ENCODE measurements around the gene FAM169A. TPM values are rescaled to one million over a fixed set of nuclear protein-coding genes. Genes with fewer than 3 reads are reported as not detected.

FAM169A gene
- total RNA-seq, 1 experiment from 2014 or later, result 23.2 TPM

GRCh38 chr5:74838262-74838661, 27.9 kb downstream of the FAM169A start:
- H3K4me2 ChIP-seq (ENCODE audit: low read length), result no peak overlapping the region
- no peak for ATAC-seq
- TF ChIP-seq EZH2 (IDR thresholded peaks at IDR 0.05) (no peak), ELF1 (IDR thresholded peaks at IDR 0.05; ENCODE audit: borderline replicate concordance, low read depth) (no peak)
- H3K9me3 ChIP-seq (ENCODE audit: control insufficient read depth in 1 of 2, insufficient read depth in 1 of 2, low read depth in 1 of 2, low read length in 2 of 2), result no peaks in the 10 kb centered on the region
- DNase-seq (ENCODE audit: low read depth, low spot score), result no peak
- intact Hi-C loops (cut with micrococcal nuclease), result no loop called here
- H2AFZ ChIP-seq (ENCODE audit: low read depth, low read length, poor library complexity, severe bottlenecking), result no peak overlapping the region
- H3K9ac ChIP-seq (ENCODE audit: low read length), result no peak overlapping the region
- peaks cover 0 to 2% of the 10 kb centered on the region in 2 experiments; a peak in 2 of 4 replicates for H3K36me3 ChIP-seq (ENCODE audit: control insufficient read depth in 1 of 2, insufficient read depth in 2 of 2, low read length in 2 of 2)
- ChIA-PET RAD21 (ENCODE audit: low non-redundant PET in 1 of 2, low total read pairs in 2 of 2, uncharacterized antibody in 2 of 2, unreplicated experiment in 2 of 2) (no interaction called here), CTCF (no interaction called here), POLR2A (no interaction called here)
- H4K20me1 ChIP-seq (ENCODE audit: insufficient read depth), result no peaks in the 10 kb centered on the region
- H3K79me2 ChIP-seq (ENCODE audit: insufficient read depth, low read length), result peaks cover 10% of the 10 kb centered on the region; the same call in 1 of the 2 replicates
- H3K9me2 ChIP-seq (ENCODE audit: insufficient read depth), result no peaks in the 10 kb centered on the region
- no TSS peak for BruUV-seq (replicated peaks)
- H3K27me3 ChIP-seq (ENCODE audit: insufficient read depth, low read length), result no peaks in the 10 kb centered on the region
- H3K4me1 ChIP-seq (ENCODE audit: control insufficient read depth in 1 of 2, insufficient read depth in 2 of 2, low read length in 2 of 2), result no peaks in the 10 kb centered on the region
- H3K4me3 ChIP-seq (replicated peaks in 1 of 2; ENCODE audit: low read depth in 1 of 2, low read length in 2 of 2), result no peak overlapping the region
- no peak overlapping the region for H3K27ac ChIP-seq (ENCODE audit: low read depth, low read length)

GRCh38 chr5:74837115-74837514, 29.1 kb downstream of the FAM169A start:
- no peak overlapping the region for H3K27ac ChIP-seq (ENCODE audit: low read depth, low read length)
- DNase-seq (ENCODE audit: low read depth, low spot score), result no peak
- H3K9me2 ChIP-seq (ENCODE audit: insufficient read depth), result no peaks in the 10 kb centered on the region
- ChIA-PET POLR2A (no interaction called here), CTCF (no interaction called here), RAD21 (ENCODE audit: low non-redundant PET in 1 of 2, low total read pairs in 2 of 2, uncharacterized antibody in 2 of 2, unreplicated experiment in 2 of 2) (no interaction called here)
- no peak overlapping the region for H3K4me3 ChIP-seq (replicated peaks in 1 of 2; ENCODE audit: low read depth in 1 of 2, low read length in 2 of 2)
- no peak overlapping the region for H3K4me2 ChIP-seq (ENCODE audit: low read length)
- H3K9me3 ChIP-seq (ENCODE audit: control insufficient read depth in 1 of 2, insufficient read depth in 1 of 2, low read depth in 1 of 2, low read length in 2 of 2), result no peaks in the 10 kb centered on the region
- BruUV-seq (replicated peaks), result no TSS peak
- peaks cover 3% of the 10 kb centered on the region; the same call in 1 of the 2 replicates for H3K79me2 ChIP-seq (ENCODE audit: insufficient read depth, low read length)
- H3K4me1 ChIP-seq (ENCODE audit: control insufficient read depth in 1 of 2, insufficient read depth in 2 of 2, low read length in 2 of 2), result no peaks in the 10 kb centered on the region
- no peak overlapping the region for H3K9ac ChIP-seq (ENCODE audit: low read length)
- H3K27me3 ChIP-seq (ENCODE audit: insufficient read depth, low read length), result no peaks in the 10 kb centered on the region
- H4K20me1 ChIP-seq (ENCODE audit: insufficient read depth), result no peaks in the 10 kb centered on the region
- H3K36me3 ChIP-seq (ENCODE audit: control insufficient read depth in 1 of 2, insufficient read depth in 2 of 2, low read length in 2 of 2), result peaks cover 0 to 2% of the 10 kb centered on the region in 2 experiments; a peak in 2 of 4 replicates
- intact Hi-C loops (cut with micrococcal nuclease), result no loop called here
- H2AFZ ChIP-seq (ENCODE audit: low read depth, low read length, poor library complexity, severe bottlenecking), result no peak overlapping the region
- ATAC-seq, result no peak
- no peak for TF ChIP-seq ZNF274 (IDR thresholded peaks at IDR 0.05; ENCODE audit: low read depth, low read length)
- no peak for TF ChIP-seq ATF3 (IDR thresholded peaks at IDR 0.05)
- no peak for TF ChIP-seq ZFX (IDR thresholded peaks at IDR 0.05)
- no peak for TF ChIP-seq JUND (IDR thresholded peaks at IDR 0.05)
- no peak for TF ChIP-seq EZH2 (IDR thresholded peaks at IDR 0.05)
- no peak for TF ChIP-seq REST (IDR thresholded peaks at IDR 0.05; ENCODE audit: low read depth)
- no peak for TF ChIP-seq SP1 (IDR thresholded peaks at IDR 0.05; ENCODE audit: low read depth)
- TF ChIP-seq, protein P1, sequence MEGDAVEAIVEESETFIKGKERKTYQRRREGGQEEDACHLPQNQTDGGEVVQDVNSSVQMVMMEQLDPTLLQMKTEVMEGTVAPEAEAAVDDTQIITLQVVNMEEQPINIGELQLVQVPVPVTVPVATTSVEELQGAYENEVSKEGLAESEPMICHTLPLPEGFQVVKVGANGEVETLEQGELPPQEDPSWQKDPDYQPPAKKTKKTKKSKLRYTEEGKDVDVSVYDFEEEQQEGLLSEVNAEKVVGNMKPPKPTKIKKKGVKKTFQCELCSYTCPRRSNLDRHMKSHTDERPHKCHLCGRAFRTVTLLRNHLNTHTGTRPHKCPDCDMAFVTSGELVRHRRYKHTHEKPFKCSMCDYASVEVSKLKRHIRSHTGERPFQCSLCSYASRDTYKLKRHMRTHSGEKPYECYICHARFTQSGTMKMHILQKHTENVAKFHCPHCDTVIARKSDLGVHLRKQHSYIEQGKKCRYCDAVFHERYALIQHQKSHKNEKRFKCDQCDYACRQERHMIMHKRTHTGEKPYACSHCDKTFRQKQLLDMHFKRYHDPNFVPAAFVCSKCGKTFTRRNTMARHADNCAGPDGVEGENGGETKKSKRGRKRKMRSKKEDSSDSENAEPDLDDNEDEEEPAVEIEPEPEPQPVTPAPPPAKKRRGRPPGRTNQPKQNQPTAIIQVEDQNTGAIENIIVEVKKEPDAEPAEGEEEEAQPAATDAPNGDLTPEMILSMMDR (IDR thresholded peaks at IDR 0.05 in 2 of 3, conservative IDR thresholded peaks at IDR 0.05 in 1 of 3; ENCODE audit: borderline replicate concordance in 1 of 3, insufficient read depth in 1 of 3, low read depth in 2 of 3, low read length in 2 of 3), result no peak
- TF ChIP-seq SRF (IDR thresholded peaks at IDR 0.05; ENCODE audit: low read depth), result no peak
- no peak for TF ChIP-seq EZH2phosphoT487 (IDR thresholded peaks at IDR 0.05; ENCODE audit: borderline replicate concordance)
- no peak for TF ChIP-seq POLR2AphosphoS5 (IDR thresholded peaks at IDR 0.05; ENCODE audit: low read depth, low read length)
- TF ChIP-seq EGR1 (IDR thresholded peaks at IDR 0.05; ENCODE audit: low read depth), result no peak
- no peak for TF ChIP-seq CBX3 (IDR thresholded peaks at IDR 0.05; ENCODE audit: low read depth)
